CD1c-positive myeloid dendritic cell (primary cell): ENCODE measurements around the gene ZNF503.

Source experiments
- DNase-seq: peaks from one replicate; pipeline ENCODE4 v3.0.0-alpha.2; 2016; ENCODE audit errors: extremely low spot score

Gene ZNF503

DNA sequence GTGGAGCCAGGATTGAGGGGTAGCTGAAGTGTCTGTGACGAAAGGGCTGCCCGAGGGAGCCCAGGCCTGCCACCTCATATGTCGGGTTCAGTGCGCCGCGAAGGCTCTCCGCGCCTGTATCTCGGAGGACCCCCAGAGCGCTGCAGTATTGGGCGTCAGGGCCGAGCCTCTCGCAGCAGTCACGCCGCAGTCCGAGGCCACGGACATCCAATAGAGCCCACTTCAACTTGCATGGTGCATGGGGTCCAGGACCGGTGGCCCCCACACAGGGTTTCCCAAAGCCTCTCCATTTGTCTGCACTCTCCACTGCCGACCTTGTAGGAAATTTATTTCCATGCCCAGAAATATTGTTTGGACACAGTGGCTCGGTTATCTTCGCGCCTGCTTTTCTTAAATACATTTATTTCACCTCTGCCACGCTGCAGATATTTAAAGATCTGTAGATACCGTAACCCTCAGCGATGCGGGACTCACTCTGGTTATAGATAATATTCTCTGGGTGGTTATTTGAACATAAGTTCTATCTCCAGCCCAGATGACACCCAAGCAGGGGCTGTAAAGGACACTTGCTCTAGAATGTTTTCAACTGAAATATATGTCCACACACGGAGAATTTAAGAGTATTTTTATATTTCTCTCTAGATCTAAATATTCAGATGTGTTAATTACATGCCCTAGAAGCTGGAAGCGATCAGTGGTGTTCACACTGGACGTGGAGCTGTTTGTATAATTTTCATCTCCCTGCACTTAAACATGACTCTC, 5.1 kb upstream of the ZNF503 start:
- DNase-seq: no peak

DNA sequence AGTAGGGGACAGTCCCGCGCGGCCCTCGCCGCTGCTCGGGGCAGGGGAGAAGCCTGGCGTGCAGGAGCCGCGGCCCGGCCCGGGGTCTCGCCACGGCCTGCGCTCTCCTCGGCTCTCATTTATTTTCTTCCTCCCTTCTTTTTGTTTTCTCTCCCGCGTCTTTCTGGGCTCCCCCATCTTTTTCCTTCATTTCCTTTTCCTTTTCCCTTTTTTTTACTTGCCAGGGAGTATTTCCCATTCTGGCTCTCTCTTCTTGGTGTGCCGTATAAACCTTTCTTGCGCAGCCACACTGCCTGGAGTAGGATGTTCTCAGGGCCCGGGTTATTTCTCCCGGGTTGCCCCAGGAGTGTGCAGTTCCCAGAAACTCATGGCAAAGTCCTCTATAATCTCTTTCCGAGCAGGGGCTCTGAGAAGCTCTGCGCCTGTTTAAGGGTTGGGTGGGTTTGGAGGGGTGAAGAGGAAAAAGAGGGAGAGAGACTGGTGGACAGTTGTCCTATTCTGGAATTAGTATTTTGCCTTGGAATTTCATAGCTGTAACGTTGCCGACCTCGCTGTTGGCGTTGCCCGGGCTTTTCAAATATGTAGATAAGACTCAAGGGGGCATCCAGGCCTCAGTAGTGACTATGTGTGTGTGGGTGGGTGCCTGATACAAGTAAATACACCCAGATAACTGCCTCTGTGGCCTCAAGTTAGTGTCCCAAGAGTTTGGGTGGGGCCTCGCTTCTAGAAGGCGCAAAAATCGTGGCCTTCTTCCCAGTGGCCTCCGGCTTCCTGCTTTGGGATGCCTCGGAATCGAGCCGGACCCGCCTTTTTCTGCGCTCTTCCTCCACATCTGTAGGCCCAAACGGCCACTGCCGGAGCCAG, 4.3 kb upstream of the ZNF503 start:
- no peak for DNase-seq

DNA sequence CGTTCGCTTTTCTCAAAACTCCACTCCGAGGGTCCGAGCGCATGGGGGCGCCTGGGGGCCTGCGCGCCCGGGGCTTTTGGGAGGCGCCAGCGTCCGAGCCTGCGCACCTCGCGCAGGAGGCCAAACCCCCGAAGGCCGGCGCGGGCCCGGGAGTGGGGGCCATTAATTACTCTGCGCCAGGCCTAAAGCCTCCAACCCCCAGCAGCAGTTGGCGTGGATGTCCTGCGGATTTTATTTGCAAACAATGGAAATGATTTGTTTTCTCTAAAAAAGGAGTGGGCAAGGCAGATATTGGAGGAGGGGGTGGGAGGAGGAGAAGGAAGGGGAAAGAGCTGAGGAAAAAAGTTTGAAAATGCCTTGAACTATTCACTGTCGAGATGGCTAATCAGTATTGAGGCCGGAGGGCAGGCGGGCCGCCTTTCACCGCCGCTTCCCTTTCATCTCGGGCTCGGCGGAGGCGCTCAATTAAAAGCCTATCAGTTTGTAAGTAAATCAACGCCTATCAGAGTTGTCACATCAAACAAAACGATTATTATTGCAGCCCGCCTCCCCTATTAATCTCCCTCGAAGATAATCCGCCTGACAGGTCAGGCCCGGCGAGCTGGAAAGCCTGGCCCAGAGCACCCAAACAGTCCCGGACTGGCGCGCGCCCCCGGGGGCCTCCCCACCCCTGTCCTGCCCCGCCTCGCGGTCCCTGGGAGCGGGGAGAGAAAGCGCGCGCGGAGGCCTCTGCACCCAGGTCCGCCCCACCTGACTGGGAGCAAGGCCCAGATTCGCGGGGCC, 3.4 kb upstream of the ZNF503 start:
- DNase-seq: no peak

DNA sequence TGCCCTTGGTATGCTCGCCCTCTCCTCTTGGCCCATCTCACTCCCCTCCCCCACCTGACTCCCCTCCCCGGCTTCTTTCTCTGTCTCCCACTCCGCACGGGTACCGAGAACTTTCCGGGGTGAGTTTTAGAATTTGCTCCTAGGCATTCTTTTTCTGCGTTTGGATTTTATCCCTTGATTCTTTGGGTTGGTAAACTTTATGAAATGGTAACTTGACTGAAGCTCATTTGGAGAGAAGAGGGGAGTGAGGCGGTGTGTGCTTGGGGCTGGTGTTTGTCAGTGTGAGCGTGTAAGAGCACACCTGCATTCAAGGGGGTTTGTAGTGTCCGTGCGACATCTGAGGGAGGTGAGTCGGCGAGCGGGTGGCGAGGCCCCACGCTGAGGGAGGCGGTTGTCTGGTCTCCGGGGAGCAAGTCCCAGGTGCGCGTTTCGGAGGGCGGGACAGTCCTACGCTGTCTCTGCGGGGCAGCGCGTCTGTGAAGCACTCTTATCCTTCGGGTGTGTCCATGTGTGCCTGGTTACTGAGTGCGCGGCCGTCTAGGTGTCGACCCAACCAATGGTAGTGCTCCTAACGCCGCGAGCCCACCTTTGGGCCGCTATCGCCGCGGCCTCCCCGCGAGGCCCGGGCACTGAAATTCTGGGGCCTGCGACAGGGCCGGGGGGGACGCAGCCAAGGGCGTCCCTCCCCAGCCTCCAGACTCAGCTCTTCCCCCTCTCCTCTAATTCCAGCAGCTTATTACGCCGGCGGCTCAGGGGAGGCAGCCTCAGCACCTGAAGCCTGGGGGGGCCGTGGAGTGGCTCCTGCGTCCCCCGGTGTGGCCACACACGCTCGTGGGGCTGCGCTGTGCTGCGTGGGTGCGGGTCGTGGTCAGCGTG, 2.6 kb upstream of the ZNF503 start:
- no peak for DNase-seq

DNA sequence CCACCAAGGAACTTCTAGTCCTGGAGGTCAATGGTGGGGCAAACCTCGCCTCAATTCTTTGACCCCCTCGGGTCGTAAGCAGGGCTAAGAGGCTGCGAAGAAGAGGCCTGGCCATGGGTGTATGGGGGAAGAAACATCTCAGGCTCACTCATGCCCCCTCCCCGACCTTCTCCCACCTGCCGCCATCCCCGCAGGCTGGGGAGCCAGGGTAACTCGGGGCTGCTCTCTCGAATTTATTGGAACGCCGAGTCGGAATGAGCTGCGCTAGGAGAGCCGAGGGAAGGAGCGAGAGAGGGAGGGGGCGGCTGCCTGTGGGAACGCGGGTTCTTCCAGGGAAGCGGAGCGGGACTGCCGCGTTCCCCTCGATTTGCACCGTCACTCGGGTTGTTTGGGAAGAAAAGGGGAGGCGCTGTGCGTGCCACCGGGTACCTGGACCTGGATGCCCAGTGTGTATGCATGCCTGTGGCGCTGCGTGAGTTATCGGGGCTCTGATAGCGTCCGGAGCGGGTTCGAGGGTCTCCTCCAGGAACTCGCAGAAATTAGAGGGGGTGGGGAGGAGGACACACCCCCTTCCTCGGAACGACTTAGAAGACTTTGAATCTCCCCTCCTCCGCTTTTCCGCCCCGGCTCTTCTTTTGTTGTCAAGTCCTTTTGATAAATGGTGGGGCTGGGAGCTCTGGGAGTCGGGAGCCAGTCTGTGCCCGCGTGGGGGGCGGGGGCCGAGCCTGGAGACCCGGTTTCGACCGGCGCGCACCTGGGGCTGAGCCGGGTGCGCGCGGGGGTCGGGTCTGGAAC, 1.8 kb upstream of the ZNF503 start:
- DNase-seq: no peak

DNA sequence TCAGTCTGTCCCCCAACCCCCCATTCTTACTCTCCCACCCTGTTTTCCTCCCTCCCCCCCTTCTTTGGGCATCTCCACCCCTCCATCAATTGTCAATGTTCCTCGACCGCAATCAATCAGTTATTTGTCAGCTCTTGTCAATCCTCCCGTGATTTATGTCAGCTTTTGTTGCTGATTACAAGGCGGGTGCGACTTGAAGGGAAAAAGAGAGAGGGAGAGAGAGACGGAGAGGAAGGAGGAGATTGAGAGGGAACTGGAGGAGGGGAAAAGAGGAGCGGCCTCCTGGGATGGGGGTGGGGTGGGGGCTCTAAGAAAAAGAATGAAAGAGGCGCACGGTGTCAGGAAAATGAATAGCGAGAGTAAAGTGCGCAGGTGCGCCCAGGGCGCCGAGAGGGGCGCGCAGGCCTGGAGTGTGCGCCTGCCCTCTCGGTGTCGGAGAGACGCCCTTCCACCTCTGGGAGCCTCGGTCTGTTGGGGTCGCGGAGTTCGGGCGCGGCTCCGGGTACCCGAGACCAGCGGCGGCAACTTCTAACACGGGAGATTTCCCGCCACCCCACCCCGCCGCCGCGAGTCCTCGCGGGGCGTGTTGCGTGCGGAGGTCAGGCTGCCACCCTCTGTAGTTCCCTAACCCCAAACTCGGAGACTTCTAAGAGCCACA, 1.1 kb upstream of the ZNF503 start:
- DNase-seq: peak; percentile 42

DNA sequence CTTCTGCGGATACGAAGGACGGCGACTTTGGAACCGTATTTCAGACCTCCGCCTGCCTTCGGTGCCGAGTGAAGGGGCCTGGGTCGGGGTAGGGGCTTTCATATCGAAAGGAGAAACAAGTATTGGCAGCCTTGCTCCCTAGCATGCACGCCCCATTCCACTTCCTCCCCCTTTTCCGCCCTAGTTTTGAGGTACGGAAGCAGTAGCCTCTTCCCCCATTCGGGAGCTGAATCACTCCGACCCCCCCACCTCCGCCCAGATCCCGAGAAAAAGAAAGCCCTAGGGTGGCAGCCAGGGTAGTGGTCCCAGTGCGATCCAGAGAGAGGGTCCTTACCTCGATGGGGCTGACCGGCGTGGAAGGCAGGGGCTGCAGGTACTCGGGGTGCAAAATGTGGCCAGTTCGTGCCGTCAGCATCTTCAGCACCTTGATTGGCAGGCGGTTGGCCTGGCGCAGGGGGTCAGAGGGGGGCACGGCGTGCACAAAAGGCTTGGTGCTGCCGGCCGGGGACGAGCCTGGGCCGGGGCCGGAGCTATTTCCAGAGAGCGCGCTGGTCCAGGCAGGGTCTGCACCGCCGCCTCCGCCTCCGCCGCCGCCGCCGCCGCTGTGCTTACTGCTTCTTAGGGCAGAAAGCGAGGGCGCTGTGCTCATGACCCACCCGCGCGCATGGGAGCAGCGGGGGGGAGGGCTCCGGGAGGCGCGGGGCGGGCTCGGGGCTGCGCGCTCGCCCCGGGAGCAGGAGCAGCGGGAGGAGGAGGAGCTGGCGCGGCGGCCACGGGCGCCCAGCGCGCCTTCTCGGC, 594 bp downstream of the ZNF503 start:
- peak; percentile 59 for DNase-seq

DNA sequence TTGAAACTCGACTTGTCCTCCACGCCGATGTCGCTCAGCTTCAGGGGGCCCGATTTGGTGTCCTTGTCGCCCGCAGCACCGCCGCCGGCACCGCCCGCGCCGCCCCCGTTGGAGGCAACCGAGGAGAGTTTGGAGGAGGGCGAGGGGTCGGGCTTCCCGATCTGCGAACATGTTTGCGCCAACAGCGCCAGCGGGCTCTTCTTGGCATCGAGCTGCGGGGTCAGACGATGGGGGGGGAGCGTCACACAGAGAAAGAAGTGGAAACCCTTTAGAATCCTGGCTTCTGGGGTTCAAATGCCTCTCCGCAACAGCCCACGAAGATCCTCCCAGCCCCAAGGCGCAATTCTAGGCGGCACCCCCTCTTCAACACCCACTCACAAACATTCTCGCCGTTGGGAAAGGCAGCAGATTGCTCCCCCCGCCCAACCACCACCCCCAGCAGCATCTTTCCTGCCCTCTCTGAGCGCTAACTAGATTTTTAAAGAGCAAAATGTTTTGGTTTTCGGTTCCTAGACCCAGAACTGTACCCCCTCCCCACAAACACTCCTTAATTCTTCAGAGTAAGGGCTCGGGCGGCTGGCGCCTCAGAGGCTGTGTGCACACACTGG, 1.3 kb downstream of the ZNF503 start:
- no peak for DNase-seq

DNA sequence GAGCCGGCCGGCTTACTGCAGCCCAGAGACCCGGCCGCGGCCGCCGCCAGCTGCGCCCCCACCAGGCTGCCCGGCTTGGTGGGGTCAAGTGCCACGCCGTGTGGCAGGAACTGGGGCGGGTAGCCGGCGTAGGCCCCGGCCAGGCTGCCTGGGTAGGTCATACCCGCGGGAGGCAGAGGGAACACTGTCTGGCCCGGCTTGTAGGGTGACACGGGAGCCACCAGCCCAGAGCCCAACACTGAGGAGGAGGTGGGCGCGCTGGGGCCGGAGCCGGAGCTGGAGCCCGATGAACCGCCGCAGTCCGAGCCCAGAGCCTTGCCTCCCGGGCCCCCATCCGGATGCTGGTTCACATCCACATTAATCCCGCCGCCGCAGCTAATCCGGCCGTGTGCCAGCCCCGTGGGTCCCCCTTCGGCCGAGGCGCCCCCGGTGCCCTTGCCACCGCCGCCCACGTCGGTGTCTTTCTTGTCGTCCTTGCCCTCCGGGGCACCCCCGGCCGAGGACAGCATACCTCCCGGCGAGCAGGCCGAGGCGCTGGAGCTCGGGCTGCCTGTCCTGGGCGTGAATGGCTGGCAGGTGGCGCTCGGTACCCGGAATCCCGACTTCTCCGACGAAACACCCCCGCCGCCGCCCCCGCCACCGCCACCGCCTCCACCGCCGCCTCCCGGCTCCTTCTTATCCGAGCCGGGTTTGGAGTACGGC, 2.0 kb downstream of the ZNF503 start:
- peak; percentile 53 for DNase-seq

DNA sequence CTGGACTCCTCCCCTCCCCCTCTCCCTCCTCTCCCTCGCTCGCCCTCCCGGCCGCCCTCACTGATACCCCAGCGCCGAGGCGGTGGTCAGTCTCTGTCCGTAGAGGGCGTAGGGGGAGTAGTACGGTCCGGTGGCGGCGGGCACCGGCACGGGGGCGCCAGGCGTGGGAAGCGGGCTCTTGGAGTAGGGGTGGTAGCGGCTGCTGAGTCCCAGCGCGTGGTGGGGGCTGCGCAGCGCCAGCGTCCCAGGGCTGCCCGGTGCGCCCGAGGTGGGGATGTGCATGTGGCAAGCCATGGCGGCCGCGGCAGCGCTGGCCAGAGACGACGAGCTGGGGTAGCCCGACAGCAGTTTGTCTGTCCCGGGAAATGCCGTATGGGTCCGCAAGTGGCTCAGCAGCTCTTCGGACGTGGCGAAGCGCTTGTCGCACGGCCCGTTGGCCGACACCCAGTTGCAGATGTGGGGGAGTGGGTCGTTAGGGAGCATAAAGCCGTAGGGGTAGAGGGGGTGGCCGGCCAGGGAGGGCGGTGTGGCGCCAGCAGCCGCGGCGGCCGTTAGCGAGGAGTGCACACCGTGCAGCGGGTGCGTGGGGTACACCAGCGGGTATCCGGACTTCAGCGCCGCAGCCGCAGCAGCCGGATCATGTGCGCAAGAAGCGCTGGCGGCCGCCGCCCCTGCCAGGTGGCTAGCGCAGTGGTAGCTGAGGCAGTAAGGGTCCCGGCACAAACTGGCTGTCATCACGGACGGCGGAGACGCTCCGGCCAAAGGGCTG, 2.7 kb downstream of the ZNF503 start:
- no peak for DNase-seq

DNA sequence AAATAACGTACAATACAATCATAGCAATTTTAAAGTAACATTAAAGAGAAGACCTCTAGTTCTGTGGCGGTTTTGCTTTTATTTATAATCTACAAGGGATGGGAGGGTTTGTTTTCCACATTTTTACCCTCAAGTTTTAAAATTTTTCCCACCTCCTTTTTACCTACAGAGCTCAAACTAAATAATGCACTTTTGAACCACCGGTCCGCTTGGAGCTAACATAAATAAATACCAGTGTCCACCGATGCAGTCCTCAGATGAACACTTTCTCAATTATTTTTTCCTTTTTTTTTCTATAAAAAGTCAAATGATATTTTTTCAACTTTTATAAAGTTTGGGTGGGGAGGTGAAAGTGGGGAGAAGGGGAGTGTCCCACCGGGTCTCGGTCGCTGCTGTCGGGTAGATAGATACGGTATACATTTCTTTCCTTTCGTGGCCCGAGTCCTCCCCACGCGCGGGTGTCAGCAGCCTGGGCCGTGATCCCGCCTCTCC, 3.3 kb downstream of the ZNF503 start:
- no peak for DNase-seq

DNA sequence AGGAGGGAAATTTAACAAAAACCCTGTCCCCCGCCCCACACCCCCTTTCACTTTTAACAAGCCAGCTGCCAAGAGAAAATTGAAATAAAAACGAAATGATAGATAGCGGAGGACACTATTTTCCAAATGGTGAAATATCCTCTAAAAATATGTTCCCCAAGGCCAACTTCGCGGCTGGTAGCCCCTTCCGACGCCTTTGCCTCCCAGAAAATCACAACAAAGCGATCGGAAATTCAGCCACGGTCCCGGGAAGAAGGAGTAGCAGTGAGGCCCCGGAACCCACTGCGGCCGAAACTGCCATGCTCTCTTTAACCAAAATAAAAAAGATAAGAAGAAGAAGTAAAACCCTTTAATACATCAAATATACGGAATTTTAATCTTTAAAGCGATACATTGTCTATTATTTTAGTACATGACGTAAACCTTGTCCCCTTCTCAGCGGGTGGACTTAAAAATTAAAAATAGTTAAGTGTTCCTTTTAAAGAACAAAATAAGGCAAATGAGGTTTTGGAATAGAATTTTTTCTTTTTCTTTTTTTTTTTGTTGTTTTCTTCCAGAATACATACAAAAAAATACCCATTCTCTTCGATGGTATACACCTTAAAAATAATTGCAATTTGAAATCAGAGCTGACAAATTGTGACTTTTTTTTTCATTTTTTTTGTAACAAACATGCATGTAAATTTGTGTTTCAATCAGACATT, 3.9 kb downstream of the ZNF503 start:
- no peak for DNase-seq

DNA sequence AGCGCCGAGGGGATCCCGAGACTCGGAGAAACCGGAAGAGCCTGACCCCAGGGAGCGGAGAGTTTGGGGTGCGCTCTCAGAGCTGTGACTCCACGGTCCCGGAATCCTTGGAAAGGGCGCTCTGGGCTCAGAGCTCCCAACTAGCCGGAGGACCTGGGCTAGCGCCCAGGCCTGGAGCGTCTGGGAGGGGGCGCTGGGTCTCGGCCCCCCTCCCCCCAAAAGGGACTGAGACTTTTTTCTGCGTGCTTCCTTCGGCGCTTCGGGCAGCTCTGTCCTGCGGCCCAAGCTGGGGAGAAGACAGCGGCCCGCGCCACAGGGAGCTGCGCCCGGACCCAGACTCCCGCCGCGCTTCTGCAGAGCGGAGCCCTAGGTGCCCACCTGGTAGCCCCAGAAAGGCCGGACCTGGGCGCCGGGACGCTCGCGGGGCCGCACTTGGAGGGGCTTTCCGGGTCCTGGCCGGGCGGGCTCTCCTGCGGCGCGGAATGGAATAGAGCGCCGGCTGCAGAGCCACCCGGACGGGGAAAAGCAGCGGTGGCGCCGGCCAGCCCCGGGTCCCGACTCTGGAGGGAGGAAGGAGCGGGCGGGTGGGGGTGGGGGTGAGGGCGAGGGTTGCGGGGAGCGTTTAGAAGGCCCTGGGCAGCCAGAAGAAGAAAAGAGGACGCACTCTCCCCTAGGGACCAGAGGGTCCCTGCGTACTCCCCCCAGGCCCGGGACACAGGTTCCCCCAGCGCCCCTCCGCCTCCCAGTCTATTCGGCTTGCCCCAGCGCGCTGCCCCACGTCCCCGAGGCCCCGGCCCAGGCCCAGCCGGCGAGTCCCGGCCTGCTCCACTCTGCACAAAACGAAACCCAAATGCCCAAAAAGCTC, 4.7 kb downstream of the ZNF503 start:
- DNase-seq: no peak

DNA sequence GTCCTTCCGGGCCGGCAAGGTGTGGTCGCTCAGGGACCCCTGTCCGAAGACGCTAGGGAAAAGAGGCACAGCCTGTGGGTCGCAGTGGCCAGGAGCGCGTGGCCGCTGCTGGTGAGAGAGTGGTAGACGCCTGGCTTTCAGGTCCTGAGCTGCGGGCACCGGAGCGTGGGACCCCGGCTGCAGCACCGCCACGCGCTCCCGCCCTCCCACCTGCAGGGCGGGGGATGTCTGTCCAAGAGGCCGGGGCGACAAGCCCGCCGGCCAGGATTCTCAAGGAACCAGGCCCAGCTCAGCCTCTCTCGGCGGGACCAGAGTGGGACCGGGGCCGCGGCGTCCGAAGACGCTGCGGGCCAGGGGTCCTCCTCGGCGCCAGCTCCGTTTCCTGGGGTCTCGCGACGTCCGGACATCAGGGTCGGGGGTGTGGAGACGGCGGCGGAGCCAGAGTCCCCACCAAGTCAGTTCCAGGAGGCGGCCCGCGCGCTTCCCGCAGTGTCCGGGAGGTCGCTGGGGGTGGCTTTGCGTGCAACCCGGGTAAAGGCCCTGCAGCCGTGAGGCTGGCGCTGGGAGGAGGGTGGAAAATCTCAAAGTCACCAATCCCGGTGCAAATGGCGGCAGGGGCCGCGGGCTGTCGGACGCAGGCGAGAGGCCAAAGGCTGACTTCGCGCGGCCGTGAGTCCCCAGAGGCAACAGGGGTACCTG, 5.5 kb downstream of the ZNF503 start:
- no peak for DNase-seq
